HG03066 (cell line): ENCODE data around the gene ALKBH4.

Source experiments
- ATAC-seq: cut with Tn5 transposase; IDR thresholded peaks from one replicate; pipeline ENCODE4 v1.9.1; 2021; ENCODE audit warnings: low read depth; ENCODE audit not compliant: unreplicated experiment

ALKBH4 gene

GRCh38 chr7:102431617-102432298 is 32.9 kb downstream of the ALKBH4 start:
- ATAC-seq = no peak

GRCh38 chr7:102429141-102429899 is 35.3 kb downstream of the ALKBH4 start:
- ATAC-seq = no peak

GRCh38 chr7:102427019-102427405 is 37.7 kb downstream of the ALKBH4 start:
- ATAC-seq = no peak

GRCh38 chr7:102426268-102427018 is 38.2 kb downstream of the ALKBH4 start:
- peak; percentile 49 for ATAC-seq

- ATAC-seq = peak; percentile 59
These were observed 38.9 kb downstream of the ALKBH4 start for GRCh38 chr7:102425639-102426267.

GRCh38 chr7:102424787-102425218 is 39.9 kb downstream of the ALKBH4 start:
- no peak for ATAC-seq

- ATAC-seq = no peak
These were observed 40.5 kb downstream of the ALKBH4 start for GRCh38 chr7:102424129-102424551.

- no peak for ATAC-seq
These were observed 42.9 kb downstream of the ALKBH4 start for GRCh38 chr7:102421706-102422240.

GRCh38 chr7:102418592-102418991 is 46.1 kb downstream of the ALKBH4 start:
- ATAC-seq = no peak

GRCh38 chr7:102417105-102417504 is 47.6 kb downstream of the ALKBH4 start:
- ATAC-seq = no peak

- ATAC-seq = no peak
These were observed 48.3 kb downstream of the ALKBH4 start for GRCh38 chr7:102416406-102416805.

- peak; percentile 50 for ATAC-seq
These were observed 48.9 kb downstream of the ALKBH4 start for GRCh38 chr7:102415685-102416225.

GRCh38 chr7:102413611-102414010 is 51.1 kb downstream of the ALKBH4 start:
- ATAC-seq = no peak

- no peak for ATAC-seq
These were observed 51.6 kb downstream of the ALKBH4 start for GRCh38 chr7:102413091-102413490.

GRCh38 chr7:102412548-102412947 is 52.1 kb downstream of the ALKBH4 start:
- ATAC-seq = no peak

- ATAC-seq = no peak
These were observed 53.7 kb downstream of the ALKBH4 start for GRCh38 chr7:102410918-102411317.

GRCh38 chr7:102410123-102410522 is 54.5 kb downstream of the ALKBH4 start:
- ATAC-seq = no peak

- no peak for ATAC-seq
These were observed 55.3 kb downstream of the ALKBH4 start for GRCh38 chr7:102409340-102409739.

GRCh38 chr7:102408530-102408929 is 56.1 kb downstream of the ALKBH4 start:
- ATAC-seq = peak; percentile 54

- ATAC-seq = no peak
These were observed 56.8 kb downstream of the ALKBH4 start for GRCh38 chr7:102407910-102408309.
